GM20431 (cell line): ENCODE results near the gene METAP1.
"Not testable (repeated sequence)": the region's sequence is repeated elsewhere in the genome, so short reads cannot be mapped to it uniquely, and the experiment has no call there.

Experiments
- in situ Hi-C: fragments of 300-500 bp; cut with MseI, MboI; formaldehyde crosslinking; loops from one replicate; pipeline ENCODE4 v1.15.0; 2020; ENCODE audit warnings: low sequenced_read_pairs; ENCODE audit not compliant: unreplicated experiment

Gene METAP1

DNA sequence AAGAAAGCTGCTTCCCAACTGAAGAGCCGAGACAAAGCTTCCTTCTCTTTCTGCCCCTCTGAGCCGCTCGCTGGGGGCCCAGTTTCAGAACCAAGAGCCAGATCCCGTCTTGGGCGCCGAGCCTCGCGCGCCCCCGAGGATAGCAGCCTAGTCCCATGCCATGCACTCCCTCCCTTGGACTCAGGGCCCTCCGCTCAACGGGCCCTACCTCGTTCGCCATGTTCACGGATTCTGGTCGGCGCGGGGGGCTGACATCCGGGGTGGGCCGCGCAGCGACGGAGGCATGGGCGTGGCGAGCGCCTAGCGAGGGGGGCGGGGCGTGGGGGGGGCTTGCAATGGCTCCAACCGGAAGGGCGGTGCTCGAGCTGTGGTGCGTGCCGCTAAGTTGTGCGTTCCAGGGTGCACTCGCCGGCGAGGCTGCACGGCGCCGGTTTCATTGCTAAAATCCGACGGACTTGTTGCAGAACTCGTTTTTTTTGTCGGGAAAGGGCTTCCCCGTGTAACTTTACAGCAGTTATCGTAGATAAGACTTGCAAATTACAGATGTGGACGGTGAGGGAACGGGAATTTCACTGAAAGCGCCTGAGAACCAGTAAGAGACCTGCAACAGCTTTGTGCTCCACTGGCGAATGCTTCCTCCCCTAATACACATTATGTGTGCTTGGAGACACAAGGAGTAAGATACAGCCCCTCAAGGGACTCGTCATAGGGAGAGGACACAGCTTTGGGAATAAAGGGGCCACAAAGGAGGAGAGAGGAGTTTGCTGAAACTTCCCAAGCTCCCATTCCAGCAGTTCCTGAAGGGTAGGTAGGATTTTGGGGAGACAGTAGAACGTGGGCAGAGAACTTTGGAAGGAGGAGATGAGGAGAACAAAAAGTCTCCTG is 93.2 kb downstream of the METAP1 start, which contains the start of gene ADH5:
TSS of gene ADH5 (minus strand) at position 308 of the 885 bp plus-strand sequence. CDS start at position 220, 88 bp downstream.
- in situ Hi-C loops: no loop called here

DNA sequence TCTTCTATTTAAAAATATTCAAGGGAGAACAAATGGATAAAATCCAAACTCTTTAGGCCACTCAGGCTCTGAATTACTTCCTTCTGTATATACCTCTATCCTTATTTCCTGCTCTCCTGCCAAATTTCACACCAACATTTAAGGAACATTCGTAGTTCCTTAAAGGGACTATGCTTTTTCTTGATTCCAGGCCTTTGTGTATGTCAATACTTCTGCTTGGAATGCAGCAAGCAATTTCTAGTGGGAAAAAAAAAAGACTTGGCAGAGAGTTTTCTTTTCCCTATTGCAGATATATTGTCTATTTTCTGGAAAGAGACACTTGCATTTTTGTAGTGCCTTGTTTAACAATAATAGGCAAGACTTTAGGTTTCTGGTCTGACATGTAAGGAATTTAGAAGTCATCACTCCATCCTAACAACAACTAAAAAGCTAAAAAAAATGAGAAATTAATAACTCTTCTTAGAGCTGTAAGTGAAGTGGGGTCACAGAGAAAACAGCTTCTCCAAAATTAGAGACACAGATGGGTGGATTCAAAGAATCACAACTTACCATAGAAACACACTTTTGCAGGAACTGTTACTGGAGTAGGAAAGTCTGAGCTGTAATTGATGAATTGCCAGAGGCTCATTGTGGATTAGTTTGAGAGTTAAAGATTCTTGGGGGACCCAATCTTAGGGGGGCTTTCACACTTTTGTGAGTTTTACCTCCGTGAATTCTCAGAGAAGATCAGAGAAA is 95.1 kb downstream of the METAP1 start:
- in situ Hi-C loops: no loop called here

DNA sequence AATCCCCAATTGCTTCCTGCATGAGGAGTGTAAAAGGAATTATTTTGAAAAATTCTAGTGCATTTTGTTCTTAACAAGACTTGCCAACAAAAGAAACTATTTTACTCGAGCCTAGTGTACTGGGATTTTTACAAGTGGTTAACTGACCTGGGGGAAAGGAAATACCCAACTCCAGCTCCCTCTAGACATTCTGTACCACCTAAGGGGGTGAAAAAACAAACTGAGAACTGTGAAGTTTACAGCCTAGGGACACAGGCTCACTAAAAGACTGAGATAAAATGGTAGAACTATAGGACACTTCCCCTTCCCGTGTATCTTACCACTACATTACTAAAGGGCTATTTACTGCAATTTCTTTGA is 95.7 kb downstream of the METAP1 start:
- in situ Hi-C loops: no loop called here

DNA sequence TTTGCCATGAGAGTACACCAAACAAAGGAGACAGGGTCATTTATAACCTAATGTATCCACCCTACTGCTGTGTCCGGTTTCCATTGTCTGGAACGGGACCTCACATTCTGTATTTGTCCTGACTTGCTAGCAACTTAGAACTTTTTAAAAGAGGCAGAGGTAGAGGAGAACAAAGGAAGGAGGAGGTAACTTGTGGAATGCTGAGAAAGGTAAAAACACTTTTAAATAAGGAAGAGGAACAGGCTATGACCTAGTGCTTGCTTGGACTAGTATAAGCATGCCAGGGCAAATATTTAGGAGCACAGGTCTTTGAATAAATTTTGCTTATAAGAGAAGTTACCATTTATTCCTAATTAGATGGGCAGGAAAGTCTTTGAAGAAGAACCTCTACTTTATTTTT is 96.3 kb downstream of the METAP1 start:
- in situ Hi-C loops: not testable (repeated sequence)

DNA sequence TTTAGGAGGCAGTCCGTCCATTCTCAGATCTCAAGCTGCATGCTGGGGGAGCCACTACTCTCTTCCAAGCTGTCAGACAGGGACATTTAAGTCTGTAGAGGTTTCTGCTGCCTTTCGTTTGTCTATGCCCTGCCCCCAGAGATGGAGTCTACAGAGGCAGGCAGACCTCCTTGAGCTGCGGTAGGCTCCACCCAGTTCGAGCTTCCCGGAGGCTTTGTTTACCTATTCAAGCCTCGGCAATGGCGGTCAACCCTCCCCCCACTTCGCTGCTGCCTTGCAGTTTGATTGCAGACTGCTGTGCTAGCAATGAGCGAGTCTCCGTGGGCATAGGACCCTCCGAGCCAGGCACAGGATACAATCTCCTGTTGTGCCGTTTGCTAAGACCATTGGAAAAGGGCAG is 103.8 kb downstream of the METAP1 start:
- in situ Hi-C loops: no loop called here

DNA sequence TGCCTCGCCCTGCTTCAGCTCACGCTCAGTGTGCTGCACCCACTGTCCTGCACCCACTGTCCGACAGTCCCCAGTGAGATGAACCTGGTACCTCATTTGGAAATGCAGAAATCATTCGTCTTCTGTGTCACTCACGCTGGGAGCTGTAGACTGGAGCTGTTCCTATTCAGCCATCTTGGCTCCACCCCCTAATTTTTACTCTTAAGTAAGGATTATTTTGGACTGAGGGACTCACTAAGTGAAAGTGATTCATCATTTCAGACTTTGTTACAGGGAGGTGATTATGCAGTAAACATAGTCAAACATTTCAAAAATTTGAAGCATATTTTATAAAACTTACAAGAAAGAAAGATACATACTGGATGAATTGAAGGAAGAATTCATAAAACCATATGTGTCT is 104.3 kb downstream of the METAP1 start:
- in situ Hi-C loops: not testable (repeated sequence)

DNA sequence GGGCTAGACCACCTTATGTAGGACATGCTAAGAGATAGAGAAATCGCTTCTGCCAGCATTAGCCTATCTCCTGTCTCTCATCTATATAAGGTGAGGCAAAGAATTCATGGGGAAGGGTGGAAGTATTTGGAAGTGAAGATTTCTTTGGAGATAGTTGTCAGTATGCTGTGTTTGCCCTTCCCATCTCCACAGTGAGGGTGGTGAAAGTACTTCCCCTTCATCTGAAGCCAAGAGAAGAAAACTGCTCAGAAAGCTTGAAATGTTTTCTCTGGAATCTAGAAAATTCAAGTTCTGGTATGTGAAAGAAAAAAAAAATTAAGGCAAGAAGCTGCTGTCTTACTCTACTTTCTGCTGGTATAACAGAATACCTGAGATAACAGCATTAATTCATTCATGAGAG is 105.4 kb downstream of the METAP1 start:
- in situ Hi-C loops: no loop called here

DNA sequence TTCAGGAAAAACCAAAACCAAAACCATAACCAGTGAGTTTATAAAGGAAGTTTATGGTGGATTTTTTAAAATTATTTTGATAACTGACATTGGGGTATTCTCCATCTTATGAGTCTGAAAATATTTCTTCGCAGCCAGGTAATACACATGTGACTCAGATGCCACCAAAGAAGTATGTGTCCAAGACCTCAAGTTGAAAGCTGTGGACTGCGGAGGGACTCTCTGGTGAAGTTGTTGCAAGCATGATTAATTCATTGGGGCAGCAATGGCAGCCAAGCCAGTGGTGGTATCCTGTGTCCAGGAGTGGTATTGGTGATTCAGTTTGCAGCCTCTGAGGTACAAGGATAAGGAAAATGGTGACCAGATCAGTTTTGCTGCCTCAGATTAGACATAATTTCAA is 107.1 kb downstream of the METAP1 start:
- in situ Hi-C loops: no loop called here

DNA sequence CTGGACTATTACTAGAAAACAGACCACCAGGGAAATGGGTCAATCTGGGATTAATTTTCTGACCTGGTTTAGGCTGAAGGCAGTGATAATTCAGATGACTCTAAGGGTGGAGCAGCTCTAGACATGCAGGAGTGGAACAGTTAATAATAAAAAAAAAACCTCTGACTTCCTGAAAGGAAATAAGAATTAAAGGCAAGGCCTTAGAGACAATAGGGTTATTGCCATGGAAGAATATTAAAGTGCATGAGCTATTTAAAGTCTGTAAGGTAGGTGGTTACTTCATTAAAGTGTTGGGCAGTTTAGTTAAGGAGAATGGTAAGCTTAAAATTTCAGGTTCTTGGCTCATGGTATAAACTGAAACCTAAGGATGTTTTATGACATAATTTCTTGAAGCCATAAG is 107.6 kb downstream of the METAP1 start:
- in situ Hi-C loops: no loop called here

DNA sequence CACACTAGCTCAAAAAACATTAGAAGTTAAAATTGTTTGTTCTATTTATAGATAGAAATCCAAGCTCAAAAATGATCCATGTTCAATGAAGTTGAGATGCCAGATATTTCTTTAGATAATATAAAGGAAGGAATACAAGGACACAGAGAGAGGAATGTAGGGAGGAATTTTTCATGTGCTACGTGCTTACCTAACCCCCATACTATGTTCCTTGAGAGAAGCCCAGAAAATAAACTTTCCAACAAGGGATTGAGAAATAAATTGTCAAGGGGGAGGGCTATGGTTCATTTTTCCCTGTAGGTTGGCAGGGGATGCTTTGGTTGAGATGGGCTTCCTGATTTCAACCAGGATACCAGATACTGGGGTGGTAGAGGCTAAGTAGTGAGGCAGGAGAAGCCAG is 108.6 kb downstream of the METAP1 start:
- in situ Hi-C loops: no loop called here

DNA sequence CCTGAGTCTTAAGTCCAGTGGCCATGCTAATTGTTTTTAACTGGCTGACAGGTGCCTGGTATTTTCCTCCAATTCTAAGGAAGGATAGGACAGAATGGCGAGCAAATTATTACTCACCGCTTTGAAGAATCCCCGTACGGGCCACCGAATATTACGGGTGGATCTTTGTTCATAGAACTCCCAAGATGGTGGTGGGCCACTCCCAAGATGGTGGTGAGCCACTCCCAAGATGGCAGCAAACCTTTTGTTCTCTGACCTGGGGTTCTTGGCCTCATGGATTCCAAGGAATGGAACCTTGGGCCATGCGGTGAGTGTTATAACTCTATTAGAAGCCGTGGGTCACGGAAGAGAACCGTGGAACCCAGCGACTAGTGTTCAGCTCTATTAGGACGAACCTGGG is 113.8 kb downstream of the METAP1 start:
- in situ Hi-C loops: not testable (repeated sequence)
